ENCODE measurements around the gene STMN3.
"Not testable (repeated sequence)": the region's sequence is repeated elsewhere in the genome, so short reads cannot be mapped to it uniquely, and the experiment has no call there.

Gene STMN3

GRCh38 chr20:63630956-63631355 is 22.3 kb downstream of the STMN3 start:
- DNase-seq = not testable (repeated sequence)

GRCh38 chr20:63628246-63628975 is 24.8 kb downstream of the STMN3 start:
- peak; percentile 68 for DNase-seq

GRCh38 chr20:63627751-63628245 is 25.4 kb downstream of the STMN3 start:
- no peak for DNase-seq

GRCh38 chr20:63627129-63627750 is 26.0 kb downstream of the STMN3 start:
- DNase-seq = peak; percentile 93

- peak; percentile 77 for DNase-seq
Observed at GRCh38 chr20:63626424-63627128, 26.6 kb downstream of the STMN3 start, which contains the start of gene GMEB2. GMEB2 (minus strand) TSS chr20:63627101; CDS start chr20:63619397, 7,704 bp downstream.

- no peak for DNase-seq
Observed at GRCh38 chr20:63625771-63626423, 27.3 kb downstream of the STMN3 start.

- no peak for DNase-seq
Observed at GRCh38 chr20:63624486-63624885, 28.7 kb downstream of the STMN3 start.

GRCh38 chr20:63622732-63623131 is 30.5 kb downstream of the STMN3 start:
- no peak for DNase-seq

- no peak for DNase-seq
Observed at GRCh38 chr20:63622096-63622495, 31.1 kb downstream of the STMN3 start.

GRCh38 chr20:63620991-63621390 is 32.2 kb downstream of the STMN3 start:
- no peak for DNase-seq

GRCh38 chr20:63619505-63619904 is 33.7 kb downstream of the STMN3 start:
- DNase-seq = no peak

- DNase-seq = no peak
Observed at GRCh38 chr20:63619086-63619485, 34.1 kb downstream of the STMN3 start.

- DNase-seq = no peak
Observed at GRCh38 chr20:63618291-63618980, 34.8 kb downstream of the STMN3 start.

GRCh38 chr20:63617876-63618265 is 35.4 kb downstream of the STMN3 start:
- DNase-seq = no peak

- no peak for DNase-seq
Observed at GRCh38 chr20:63617092-63617875, 35.9 kb downstream of the STMN3 start.

GRCh38 chr20:63613863-63614594 is 39.2 kb downstream of the STMN3 start:
- not testable (repeated sequence) for DNase-seq

GRCh38 chr20:63612276-63612931 is 40.8 kb downstream of the STMN3 start:
- no peak for DNase-seq

- DNase-seq = no peak
Observed at GRCh38 chr20:63611646-63612045, 41.6 kb downstream of the STMN3 start.

- no peak for DNase-seq
Observed at GRCh38 chr20:63610581-63611435, 42.4 kb downstream of the STMN3 start.

Measured in stimulated activated CD4-positive, alpha-beta T cell treated with anti-CD3 and anti-CD28 coated beads, Interleukin-12 subunit alpha, Interleukin-12 subunit beta, amount 100 ng/mL, for 4 hours (primary cell).